HEK293 (cell line): ENCODE measurements around the gene EDAR.

Experiments
- ZNF302 ChIP-seq: fragments of 450-650 bp; formaldehyde crosslinking; IDR thresholded peaks from 2 replicates; pipeline ENCODE4 v1.5.1; 2016; ENCODE audit warnings: missing biosample characterization, missing genetic modification characterization, low read depth
- ZNF311 ChIP-seq: fragments of 450-650 bp; formaldehyde crosslinking; IDR thresholded peaks from 2 replicates; pipeline ENCODE4 v1.5.1; 2017; ENCODE audit warnings: missing biosample characterization, missing genetic modification characterization, borderline replicate concordance
- ZNF366 ChIP-seq: fragments of 450-650 bp; formaldehyde crosslinking; conservative IDR thresholded peaks from 2 replicates; pipeline ENCODE4 v1.5.1; 2016; ENCODE audit warnings: missing biosample characterization, missing genetic modification characterization
- TF ChIP-seq, protein P1 (sequence below): fragments of 450-650 bp; formaldehyde crosslinking; IDR thresholded peaks from 2 replicates; pipeline ENCODE4 v1.5.1; 2016; ENCODE audit warnings: missing biosample characterization, missing genetic modification characterization
- TF ChIP-seq, protein P2 (sequence below): fragments of 450-650 bp; formaldehyde crosslinking; IDR thresholded peaks from 2 replicates; pipeline ENCODE4 v1.5.1; 2016; ENCODE audit warnings: missing biosample characterization, missing genetic modification characterization
- TF ChIP-seq, protein P3 (sequence below): fragments of 450-650 bp; formaldehyde crosslinking; IDR thresholded peaks from 2 replicates; pipeline ENCODE4 v1.5.1; 2016; ENCODE audit warnings: missing biosample characterization, missing genetic modification characterization

DNA sequence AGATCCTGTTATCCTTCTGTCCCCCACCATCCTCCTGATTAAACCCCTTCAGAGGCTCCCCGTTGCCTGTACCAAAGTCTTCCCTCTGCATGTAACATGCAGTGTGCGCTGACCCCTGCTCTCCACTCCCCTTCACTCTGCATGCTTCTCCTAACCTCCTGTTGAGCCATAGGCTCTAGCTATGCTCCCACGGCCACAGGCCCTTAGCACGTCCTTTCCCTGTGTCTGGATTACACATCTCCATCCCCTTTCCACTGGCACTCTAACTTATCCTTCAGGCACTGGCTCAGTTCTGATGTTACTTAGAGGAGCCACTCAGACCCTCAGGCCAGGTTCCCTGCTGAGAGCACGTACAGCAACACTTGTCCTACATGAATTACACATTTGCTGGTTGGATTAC, 29.4 kb upstream of the EDAR start:
- TF ChIP-seq ZNF366 (tag by site-specific recombination) (no peak), ZNF302 (tag by site-specific recombination) (no peak), ZNF311 (tag by site-specific recombination) (no peak)
- TF ChIP-seq, protein P1, sequence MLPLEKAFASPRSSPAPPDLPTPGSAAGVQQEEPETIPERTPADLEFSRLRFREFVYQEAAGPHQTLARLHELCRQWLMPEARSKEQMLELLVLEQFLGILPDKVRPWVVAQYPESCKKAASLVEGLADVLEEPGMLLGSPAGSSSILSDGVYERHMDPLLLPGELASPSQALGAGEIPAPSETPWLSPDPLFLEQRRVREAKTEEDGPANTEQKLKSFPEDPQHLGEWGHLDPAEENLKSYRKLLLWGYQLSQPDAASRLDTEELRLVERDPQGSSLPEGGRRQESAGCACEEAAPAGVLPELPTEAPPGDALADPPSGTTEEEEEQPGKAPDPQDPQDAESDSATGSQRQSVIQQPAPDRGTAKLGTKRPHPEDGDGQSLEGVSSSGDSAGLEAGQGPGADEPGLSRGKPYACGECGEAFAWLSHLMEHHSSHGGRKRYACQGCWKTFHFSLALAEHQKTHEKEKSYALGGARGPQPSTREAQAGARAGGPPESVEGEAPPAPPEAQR = no peak
- TF ChIP-seq, protein P2, sequence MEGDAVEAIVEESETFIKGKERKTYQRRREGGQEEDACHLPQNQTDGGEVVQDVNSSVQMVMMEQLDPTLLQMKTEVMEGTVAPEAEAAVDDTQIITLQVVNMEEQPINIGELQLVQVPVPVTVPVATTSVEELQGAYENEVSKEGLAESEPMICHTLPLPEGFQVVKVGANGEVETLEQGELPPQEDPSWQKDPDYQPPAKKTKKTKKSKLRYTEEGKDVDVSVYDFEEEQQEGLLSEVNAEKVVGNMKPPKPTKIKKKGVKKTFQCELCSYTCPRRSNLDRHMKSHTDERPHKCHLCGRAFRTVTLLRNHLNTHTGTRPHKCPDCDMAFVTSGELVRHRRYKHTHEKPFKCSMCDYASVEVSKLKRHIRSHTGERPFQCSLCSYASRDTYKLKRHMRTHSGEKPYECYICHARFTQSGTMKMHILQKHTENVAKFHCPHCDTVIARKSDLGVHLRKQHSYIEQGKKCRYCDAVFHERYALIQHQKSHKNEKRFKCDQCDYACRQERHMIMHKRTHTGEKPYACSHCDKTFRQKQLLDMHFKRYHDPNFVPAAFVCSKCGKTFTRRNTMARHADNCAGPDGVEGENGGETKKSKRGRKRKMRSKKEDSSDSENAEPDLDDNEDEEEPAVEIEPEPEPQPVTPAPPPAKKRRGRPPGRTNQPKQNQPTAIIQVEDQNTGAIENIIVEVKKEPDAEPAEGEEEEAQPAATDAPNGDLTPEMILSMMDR (tag by site-specific recombination) = no peak
- TF ChIP-seq, protein P3, sequence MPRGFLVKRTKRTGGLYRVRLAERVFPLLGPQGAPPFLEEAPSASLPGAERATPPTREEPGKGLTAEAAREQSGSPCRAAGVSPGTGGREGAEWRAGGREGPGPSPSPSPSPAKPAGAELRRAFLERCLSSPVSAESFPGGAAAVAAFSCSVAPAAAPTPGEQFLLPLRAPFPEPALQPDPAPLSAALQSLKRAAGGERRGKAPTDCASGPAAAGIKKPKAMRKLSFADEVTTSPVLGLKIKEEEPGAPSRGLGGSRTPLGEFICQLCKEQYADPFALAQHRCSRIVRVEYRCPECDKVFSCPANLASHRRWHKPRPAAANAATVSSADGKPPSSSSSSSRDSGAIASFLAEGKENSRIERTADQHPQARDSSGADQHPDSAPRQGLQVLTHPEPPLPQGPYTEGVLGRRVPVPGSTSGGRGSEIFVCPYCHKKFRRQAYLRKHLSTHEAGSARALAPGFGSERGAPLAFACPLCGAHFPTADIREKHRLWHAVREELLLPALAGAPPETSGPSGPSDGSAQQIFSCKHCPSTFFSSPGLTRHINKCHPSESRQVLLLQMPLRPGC (tag by site-specific recombination) = no peak
